Esophagus mucosa (tissue), 1 donor: ENCODE measurements around the gene ACP7. TPM values are rescaled to one million over a fixed set of nuclear protein-coding genes. Genes with fewer than 3 reads are reported as not detected.
"Not testable (repeated sequence)": the region's sequence is repeated elsewhere in the genome, so short reads cannot be mapped to it uniquely, and the experiment has no call there.

Experiments
- ATAC-seq: fragments of 200-7000 bp; cut with Tn5 transposase; one replicate; pipeline ENCODE4 v1.9.1; 2020
- total RNA-seq: library from RNA; stranded (reverse); gene quantifications from one replicate; pipeline ENCODE4 v1.2.4, GENCODE V29; 2023
- donor health status: DM: yes; HTN: yes; CAD: no.

Gene ACP7
- total RNA-seq, 1 donor from 2014 or later = 0.32 TPM

DNA sequence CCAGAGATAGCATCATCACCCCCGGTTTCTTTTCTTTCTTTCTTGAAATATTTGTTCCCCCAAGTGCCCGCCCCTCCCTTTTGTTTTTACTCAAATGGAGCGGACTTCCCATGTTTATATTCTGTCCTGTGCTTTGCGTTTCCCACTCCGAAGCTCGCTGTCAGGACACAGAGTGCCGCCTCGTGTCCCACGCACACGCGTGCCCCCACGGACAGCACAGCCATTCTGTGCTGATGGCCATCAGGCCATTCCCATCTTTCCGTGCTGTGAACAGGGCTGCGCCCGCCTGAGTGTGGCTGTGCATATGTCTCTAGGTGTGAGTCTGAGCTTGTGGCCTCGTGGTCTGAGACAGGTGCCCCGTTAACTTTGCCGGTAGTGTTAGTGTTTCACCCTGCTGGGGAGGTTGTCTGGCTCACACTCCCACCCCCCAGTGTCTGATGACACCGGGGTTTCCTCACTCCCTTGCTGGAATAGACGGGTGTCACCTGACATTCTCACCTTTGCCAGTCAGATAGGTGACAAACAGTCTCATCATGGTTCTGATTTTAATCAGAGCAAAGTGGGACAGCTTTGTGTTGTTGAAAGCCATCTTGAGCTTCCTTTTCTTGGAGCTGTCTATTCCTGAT is 48.3 kb downstream of the ACP7 start:
- ATAC-seq = no peak

DNA sequence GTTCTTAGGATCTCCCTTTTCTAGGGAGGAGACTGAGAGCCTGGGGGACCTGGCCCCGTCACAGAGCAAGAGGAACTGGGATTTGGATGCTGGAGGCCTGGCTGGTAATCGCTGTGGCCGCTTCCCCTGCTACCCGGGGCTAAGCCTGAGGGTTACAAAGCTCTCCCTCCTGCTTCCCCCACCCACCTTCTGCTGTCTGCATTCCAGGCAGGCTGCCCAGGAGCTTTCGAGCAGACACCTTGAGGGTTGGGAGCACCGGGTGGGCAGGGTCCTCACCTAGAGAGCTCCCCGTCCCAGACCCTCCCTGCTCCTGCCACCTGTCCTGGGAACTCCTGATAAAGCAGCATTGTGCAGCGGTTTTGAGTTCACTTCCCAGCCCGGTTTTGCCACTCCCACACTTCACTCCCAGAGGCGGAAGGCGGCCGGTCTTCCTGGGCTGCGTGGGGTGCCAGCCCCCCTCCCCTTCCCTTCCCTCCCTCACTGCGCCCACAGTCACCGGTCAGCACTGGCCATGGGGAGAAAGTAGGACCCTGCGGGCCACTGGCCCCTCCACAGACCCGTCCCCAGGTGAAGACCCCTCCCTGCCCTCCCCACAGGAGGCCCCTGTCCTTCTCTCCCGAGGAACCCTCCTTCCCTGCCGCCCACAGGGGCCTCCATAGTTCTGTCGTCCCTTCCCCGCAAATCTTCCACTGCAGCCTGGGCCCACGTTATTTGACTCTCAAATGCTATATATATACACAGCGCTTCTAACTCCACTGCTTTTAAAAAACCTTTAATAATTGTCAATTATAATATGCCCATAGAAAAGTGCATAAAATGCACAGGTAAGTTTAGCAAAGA is 49.5 kb downstream of the ACP7 start:
- ATAC-seq = no peak

DNA sequence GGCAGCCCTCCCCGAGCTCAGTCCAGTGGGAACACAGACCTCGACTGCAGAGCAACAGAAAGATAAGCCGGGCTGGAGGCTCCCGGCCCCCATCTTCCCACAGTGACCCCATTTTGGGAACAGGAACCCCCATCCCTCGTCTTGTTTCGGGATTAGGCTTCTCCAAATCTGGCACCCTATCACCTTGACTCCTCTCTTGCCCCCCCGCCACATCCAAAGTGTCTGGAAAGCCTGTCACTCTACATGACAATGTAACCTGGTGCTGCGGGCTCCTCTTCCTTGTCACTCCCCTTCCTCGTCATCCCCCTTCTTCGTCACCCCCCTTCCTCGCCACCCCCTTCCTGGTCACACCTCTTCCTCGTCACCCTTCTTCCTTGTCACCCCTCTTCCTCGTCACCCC is 51.5 kb downstream of the ACP7 start:
- ATAC-seq = no peak

DNA sequence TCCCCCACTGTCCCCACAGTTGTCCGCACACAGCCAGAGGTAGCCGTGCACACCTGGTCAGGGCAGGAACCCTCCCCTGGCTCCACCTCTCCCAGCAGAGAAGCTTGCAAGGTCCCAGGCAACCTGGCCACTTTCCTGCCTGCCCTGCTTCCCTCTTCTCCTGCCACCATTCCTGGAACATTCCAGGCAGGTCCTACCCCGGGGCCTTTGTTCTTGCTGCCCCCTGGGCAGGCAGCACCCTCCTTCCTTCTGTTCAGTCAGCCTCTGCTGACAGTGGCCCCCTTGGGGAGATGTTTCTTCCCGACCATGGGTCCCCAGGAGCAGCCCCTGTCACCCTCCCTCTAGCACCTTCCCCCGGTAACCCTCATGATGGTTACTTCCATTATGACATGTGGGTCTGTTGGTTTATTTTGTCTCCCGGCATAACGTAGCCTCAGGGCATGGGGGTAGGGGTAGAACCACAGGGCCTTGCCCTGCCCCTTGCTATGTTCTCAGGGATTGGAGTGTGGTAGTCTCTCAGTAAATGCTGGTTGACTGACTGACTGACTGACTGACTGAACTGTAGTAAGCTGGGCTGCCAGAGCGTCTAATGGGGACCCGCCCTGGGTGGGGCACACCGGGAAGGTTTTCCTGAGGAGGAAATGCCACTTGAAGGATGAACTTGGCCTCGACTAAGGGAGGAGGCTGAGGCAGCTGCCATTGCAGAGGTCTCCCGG is 52.2 kb downstream of the ACP7 start:
- ATAC-seq = peak; percentile 65

DNA sequence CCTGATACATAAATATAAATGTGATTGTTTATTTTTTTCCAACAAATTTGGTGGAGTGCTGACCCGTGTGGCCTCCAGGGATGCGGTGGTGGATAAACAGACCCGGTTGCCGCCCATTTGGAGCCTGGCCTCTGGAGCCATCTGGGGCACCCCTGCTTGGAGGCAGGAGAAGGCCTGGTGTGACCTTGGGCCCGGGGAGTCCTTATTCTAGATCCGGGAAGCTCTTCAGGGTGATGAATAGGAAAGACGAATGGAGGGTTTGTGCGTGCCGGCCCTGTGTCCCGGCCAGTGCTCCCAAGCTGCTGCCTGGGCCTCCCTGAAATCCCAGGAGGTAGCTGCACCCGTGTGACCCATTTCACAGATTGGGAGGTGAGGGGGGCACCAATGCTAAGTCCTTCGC is 53.0 kb downstream of the ACP7 start:
- no peak for ATAC-seq

DNA sequence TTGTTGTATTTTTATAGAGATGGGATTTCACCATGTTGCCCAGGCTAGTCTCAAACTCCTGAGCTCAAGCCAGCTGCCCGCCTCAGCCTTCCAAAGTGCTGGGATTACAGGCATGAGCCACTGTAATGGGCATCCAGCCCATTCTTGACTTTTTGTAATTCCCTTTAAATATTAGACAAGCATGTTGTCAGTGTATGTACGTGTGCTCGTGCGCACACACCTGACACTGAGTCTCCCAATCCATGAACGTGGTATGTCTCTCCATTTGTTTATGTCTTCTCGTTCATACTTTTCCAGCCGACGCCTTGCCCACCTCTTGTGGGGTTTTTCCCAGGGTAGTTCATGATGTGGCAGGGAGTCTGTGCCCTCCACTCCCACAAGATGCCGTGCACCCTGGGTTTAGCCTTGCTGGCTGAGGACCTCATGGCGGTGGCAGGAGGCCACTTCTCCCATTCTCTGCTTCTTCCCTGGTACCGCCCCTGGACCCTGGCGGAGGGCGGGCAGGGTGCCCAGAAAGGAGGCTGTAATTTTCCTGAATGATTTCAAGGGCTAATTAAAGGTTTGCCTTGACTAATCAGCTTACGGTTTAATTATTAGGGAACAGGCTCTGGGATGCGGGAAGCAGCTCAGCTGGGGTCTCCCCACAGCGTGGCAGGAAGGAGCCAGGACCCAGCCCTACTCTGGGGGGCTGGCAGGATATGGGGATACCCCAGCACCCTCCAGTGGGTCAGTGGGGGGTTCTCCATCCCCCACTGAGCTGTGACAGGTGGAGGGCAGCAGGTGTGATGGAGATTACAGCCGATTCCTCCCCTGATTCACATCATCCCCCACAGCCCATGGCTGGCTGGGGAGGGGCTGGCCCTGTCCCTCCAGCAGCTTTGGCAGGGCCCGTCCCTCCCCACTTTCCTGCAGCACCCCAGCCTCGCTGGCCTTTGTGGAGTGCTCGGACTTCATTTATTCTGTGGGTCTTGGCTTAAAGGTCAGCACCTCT is 54.3 kb downstream of the ACP7 start:
- ATAC-seq = peak; percentile 18

DNA sequence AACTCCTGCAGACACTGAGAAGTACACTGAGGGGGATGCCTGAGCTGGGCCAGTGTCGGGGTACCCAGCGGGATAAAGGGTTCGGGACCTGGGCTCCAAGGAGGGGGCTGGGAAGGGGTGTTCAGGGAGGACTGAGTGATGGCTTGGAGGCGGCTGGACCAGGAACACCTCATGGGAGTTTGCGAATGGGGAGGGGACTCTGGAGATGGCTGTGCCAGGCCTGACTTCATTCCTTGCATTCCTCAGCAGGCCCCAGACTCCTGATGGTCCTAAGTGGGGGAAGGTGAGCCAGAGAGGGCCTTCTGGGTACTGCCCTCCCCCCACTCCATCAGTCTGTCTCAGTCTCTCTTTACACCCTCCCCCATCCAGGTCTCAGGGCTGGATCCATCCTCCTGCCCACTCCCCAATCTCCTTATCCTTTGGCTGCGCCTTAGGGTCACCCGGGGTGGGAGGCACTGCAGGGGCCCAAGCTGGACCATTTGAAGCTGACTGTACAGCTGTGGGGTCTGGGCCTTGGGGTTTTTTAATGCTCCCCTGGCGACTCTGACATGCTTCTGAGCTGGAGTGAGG is 55.2 kb downstream of the ACP7 start:
- ATAC-seq = no peak

DNA sequence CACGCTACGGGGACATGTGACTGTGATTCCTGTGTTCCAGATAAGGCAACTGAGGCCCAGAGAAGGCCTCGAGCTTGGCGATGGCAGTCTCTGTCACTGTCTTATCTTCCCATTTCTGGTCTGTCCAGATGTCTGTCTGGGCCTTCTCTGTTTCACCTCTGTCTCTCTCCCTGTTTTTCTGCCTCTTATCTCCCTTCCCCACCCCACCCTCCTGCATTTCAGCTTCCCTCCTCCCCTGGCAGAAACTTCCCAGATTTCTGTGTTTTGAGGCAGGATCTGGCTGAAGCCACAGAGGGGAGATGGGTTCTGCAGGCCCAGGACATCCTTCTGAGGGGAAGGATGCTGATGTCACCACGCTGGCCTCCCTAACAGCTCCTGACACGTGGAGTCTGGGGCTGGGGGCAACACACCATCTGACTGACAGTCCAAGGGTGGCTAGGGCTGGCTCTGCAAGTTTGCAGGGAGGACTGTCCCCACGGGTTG is 55.8 kb downstream of the ACP7 start:
- ATAC-seq = no peak

DNA sequence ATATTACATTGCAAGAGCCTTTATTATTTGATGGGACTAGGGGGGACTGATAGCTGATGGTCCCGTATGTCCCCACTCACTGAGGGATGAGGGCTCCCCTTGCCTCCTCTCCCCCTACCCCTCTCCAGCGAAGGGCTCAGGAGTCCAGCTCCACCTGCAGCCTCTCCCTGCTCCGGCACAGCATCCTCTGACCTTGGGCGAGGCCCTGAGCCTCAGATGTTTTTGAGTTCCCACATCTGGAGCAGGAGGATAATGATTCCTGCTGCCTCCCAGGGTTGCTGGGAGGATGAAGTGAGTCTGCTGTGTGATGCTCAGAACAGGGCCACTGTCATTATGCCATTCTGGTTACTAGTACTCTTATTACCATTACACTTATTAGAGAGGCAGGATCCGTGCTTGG is 56.4 kb downstream of the ACP7 start:
- no peak for ATAC-seq

DNA sequence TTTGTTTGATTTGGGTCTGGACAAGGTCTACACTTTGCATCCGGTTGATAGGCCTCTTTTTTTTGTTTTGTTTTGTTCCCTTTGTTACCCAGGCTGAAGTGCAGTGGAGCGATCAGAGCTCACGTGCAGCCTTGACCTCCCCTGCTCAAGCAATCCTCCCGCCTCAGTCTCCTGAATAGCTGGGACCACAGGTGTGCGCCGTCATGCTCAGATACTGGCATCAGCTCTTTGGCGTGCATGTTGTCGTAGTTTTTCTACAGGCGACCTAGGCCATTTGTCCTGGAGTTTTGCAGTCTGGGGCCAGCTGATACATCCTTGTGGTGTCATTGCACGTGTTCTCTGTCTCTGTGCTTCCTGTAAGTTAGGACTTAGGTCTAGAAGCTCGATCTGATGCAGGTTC is 57.8 kb downstream of the ACP7 start:
- no peak for ATAC-seq

DNA sequence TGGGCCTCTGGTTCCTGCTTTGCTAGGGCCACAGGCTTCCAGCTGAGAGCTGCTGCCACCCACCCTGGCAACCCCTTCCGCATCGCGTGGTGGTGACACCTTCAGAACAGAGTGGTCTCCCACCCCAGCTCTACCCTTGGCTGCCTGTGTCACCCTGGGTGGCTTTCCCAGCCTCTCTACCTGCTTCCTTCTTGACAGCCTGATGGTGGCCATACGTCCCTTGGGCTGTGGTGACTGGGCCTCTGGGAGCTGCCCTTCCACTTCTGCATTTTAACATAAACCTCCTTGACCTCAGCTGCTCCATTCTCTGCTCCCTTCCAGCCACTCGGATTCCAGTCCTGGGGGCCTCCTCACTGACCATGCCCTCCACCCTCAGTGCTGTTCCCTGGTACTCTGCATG is 58.5 kb downstream of the ACP7 start:
- ATAC-seq = no peak

DNA sequence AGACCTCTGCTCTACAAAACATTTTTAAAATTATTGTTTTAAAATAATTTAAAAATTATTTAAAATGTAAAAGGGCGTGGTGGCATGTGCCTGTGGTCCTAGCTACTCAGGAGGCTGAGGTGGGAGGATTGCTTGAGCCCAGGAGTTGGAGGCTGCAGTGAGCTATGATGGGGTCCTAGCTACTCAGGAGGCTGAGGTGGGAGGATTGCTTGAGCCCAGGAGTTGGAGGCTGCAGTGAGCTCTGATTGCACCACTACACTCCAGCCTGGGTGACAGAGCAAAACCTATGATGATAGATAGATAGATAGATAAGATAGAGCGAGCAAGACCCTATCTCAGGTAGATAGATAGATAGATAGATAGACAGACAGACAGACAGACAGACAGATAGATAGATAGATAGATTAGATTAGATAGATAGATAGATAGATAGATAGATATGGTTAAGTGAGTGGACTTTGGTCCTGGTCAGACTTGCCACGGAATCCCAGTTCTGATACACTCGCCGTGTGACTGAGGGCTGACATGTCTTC is 59.7 kb downstream of the ACP7 start:
- not testable (repeated sequence) for ATAC-seq

DNA sequence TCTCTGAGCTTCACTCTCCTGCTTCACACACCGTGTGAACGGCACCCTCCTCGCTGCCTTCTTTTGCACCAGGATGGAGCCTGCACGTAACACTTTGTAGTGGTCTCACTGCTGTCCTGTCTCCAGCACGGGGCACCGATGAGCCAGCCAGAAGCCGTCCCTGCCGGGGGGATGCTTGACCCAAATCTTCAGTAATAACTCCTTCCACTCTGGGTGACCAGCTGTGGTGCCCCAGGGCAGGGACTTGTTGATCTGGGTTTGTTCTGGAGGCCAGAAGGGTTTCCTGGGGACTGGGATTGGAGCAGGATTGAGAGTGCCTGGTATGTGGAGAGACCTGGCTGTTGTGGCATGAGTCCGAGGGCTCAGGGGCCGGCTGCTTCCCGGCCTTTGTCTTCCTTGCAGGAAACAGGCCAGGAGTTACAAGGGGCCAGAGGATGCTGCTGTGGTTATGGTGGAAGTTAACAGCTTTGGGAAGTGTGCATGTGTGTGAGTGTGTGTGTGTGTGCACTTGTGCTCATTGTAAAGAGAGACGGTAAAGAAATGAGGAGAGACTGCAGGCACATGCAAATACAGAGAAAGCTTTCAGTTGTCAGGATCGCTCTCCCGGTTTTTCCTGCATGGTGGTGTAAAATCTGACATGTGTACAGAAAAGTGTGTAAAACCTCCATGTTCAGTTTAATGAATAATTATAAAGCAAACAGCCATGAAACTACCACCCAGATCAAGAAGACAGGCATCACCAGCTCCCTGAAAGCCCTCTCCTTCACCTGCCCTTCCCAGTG is 60.3 kb downstream of the ACP7 start:
- ATAC-seq = peak; percentile 29

DNA sequence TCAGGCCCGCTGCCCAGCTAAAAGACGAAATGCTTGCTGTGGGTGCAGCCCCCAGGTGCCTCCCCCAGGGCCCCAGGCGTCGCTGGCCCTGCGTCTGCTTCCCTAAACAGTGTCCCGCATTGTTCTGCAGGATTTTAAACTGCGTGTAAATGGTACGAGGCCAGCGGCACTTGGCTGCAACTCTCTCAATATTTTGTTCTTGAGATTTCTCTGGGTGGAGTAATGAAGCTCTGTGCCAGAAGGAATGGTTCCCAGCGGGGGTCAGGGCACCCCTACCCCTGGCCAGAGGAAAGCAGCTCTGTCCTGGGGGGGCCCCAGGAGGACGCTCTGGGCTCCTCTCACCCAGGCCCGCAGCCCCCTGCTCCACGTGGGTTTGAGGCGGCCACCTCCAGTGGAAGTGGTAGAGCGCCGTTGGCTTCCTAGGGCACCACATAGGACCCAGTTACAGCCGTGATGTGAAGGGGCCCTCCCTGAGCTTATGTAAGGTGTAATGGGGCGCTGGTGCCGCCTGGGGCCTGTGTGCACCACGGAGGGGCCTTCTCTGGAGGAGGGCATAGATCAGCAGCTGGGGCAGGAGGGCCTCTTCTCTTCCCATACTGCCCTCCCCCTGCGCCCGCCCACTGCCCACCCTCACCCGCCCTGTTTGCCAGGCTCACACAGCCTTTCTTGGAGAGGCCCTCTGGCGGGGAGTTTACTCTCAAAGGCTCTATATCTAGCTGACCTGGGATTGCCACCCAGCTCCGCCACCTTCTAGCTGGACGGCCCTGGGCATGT is 61.2 kb downstream of the ACP7 start:
- peak; percentile 17 for ATAC-seq

DNA sequence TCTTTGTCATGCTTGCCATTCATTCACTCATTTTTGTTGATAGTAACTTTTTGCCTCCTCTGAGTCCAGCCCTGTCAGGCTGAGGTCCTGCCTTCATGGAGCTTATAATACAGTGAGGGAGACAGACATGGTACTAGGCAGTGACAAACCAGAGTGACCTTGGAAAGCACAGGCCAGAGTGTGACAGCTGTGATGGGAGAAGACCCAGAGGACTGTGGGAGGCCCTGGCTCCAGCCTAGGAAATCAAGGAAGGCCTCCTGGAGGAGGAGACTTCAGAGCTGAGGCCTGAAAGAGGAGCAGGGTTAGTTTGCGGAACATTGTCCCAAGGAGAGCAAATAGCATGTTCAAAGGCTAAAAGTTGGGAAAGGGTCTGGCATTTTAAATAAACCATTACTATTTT is 61.9 kb downstream of the ACP7 start:
- no peak for ATAC-seq

DNA sequence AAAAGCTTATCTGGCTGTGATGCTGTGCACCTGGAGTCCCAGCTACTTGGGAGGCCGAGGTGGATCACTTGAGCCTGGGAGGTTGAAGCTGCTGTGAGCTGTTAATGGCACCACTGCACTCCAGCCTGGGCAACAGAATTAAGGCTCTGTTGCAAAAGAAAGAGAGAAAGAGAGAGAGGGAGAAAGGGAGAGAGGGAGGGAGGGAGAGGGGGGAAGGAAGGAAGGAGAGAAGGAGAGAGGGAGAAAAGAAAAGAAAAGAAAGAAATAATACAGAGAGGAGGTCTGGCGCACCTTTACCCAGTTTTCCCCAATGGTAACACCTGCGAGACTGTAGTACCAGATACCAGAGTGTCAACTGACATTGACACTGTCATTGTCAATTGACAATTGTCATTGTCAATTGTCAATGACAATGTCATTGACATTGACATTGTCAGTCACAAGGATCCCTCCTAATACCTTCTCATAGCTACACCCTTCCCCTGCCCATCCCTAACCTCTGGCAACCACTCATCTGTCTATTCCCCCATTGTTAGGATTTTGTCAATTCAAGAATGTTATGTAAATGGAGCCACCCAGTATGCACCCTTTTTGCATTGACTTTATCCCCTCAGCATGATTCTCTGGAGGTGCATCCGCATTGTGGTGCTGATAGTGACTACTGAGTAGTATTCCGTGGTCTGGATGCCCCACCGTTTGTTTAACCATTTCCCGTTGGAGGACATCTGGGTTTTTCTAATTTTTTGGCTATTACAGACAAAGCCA is 62.7 kb downstream of the ACP7 start:
- no peak for ATAC-seq

DNA sequence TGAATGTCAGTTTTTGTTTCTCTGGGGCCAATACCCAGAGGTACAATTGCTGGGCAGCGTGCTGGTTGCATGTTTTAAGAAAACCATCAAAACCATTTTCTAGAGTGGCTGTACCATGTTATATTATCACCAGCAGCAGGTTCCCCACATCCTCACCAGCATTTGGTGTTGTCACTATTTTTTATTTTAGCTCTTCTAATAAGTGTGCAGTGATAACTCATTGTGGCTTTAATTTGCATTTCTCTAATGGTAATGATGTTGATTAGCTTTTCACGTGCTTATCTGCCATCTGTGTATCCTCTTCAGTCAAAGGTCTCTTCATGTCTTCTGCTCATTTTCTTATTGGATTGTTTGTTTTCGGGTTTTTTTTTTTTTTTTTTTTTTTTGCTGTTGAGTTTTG is 63.3 kb downstream of the ACP7 start:
- no peak for ATAC-seq

DNA sequence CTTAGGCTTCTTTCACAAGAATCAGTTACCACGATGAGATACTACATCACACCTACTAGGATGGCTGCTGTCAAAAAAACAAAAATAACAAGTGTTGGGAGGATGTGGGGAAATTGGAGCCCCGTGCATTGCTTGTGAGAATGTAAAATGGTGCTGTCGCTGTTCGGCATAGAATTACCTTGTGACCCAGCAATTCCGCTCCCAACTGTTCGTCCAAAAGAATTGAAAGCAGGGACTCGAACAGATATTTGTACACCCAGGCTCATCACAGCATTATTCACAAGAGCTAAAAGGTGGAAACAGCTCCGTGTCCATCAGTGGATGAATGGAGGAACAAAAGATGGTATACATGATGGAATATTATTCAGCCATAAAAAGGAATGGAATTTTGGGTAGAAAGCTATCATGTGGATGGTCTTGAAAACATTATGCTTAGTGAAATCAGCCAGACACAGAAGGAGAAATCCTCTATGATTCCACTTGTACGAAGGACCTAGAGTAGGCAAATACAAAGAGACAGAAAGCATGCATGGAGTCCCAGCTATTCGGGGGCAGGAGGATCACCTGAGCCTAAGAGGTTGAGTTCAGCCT is 64.9 kb downstream of the ACP7 start:
- ATAC-seq = no peak

DNA sequence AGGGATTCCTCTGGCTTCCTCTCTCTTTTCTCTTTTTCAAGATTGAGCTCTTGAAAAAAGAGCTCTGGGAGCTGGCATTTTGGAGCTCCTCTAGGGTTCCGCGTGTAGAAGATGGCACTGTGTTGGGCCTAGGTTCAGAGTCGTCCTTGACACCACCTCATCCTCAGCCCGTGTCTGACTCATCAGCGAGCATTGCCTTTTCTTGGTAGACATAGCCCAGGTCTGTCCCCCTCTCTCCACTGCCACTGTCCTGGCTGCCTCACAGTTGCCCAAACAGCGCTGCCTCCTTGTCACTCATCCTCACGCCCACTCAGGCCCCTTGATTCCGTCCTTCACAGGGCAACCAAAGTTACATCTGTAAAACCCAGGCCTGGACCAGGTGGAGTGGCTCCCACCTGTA is 66.1 kb downstream of the ACP7 start:
- no peak for ATAC-seq
